SK-MEL-5 (cell line): Measurements from ENCODE around the gene SHC4. TPM values are rescaled to one million over a fixed set of nuclear protein-coding genes. Genes with fewer than 3 reads are reported as not detected.

Source experiments
- DNase-seq: peaks from one replicate; pipeline ENCODE4 v3.0.0-alpha.2; 2016; ENCODE audit warnings: low read depth, low spot score
- in situ Hi-C: cut with HindIII; loops from 2 replicates; pipeline ENCODE4 v1.10.0; 2016; ENCODE audit warnings: low sequenced_read_pairs, high pct_unique_total_duplicates, low pct_unique_long_range_greater_than_20kb
- polyA plus RNA-seq, 2 experiments: library from polyadenylated mRNA; depleted of rRNA; stranded (reverse); fragments of >200 nt; gene quantifications; 2 replicates each; pipeline ENCODE4 v1.2.3, GENCODE V29; 2015
- total RNA-seq: library from RNA; depleted of rRNA; stranded (reverse); fragments of >200 nt; shearing (Covaris generic); gene quantifications from 2 replicates; pipeline ENCODE4 v1.2.3, GENCODE V29; 2014; rRNA removed

SHC4 gene, protein sequence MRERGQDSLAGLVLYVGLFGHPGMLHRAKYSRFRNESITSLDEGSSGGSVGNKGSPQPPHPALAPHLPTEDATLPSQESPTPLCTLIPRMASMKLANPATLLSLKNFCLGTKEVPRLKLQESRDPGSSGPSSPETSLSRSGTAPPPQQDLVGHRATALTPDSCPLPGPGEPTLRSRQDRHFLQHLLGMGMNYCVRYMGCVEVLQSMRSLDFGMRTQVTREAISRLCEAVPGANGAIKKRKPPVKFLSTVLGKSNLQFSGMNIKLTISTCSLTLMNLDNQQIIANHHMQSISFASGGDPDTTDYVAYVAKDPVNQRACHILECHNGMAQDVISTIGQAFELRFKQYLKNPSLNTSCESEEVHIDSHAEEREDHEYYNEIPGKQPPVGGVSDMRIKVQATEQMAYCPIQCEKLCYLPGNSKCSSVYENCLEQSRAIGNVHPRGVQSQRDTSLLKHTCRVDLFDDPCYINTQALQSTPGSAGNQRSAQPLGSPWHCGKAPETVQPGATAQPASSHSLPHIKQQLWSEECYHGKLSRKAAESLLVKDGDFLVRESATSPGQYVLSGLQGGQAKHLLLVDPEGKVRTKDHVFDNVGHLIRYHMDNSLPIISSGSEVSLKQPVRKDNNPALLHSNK
- 20.9 and 21.3 TPM in 2 replicates for total RNA-seq
- polyA plus RNA-seq (2015; cell fraction: cytosol; rRNA removed): 13.8 and 19.4 TPM in 2 replicates
- 15.4 and 22.4 TPM in 2 replicates for polyA plus RNA-seq (2015; cell fraction: nucleus; rRNA removed)

DNA sequence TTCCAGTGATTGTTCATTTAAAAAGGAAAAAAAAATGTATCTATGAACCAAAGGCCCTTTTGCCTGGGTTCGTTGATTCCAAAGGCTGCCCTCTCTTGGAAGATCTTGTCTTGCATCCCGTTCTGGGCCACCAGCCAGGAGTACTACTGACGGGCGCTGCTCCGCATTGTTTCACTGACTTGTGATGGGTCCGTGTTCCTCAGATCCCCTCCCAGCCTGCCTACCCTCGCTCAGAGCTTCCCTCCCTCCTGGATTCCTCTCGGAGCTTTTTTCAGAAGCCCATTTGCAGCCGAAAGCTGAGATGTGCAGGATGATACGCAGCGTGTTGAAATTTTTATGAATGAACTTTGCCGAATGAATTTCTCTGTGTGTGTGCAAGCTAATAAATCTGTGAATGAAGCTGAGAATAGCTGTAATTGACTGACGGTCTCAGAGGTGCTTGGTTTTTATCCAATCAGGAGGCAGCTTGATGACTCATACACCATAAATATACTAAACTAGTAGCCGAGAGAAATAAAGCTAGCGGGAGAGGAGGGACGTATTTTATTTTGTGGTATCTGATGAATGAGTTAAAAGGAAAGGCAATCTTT, at the start of gene SHC4:
TSS of gene SHC4 (minus strand) at position 396 of the 590 bp plus-strand sequence. CDS start 904 bp downstream, outside the sequence.
- DNase-seq: peak; percentile 83
- in situ Hi-C loops: no loop called here

DNA sequence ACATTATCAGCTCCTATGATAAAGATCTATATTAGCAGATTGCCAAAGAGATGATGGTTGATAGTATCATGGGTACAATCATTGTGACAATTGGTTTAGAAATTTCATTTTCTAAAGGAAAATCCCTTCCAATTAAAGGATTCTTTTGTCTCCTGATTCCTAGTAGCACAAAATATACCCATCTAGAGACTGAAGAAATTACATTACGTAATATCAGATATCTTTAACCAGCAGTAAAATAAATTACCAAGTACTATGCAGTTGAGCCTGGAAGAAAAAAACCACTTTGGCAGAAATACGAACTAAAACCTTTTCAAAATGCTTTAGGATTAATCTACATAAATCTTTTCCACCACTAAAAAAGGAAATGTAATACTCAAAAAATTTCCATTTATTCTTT, 35.6 kb upstream of the SHC4 start:
- in situ Hi-C loops: no loop called here
- no peak for DNase-seq

DNA sequence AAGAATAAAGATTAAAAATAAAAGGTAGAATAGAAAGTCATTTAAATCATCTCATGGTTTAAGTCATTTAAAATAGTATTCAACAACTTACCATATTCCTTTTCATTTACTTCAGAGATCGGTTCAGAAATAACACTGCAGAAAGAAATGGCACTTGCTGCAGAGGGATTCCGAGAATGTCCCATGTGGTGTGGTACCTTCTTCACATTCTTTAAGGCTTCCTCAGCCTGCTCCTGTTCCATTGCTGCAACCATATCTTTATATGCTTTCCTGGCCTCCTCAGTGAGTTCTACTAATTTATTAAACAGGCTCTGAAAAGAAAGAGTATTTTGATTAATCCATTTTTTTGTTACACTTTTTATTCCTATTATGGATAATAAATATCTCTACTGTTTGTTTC, 32.6 kb upstream of the SHC4 start:
- in situ Hi-C loops: no loop called here
- no peak for DNase-seq

DNA sequence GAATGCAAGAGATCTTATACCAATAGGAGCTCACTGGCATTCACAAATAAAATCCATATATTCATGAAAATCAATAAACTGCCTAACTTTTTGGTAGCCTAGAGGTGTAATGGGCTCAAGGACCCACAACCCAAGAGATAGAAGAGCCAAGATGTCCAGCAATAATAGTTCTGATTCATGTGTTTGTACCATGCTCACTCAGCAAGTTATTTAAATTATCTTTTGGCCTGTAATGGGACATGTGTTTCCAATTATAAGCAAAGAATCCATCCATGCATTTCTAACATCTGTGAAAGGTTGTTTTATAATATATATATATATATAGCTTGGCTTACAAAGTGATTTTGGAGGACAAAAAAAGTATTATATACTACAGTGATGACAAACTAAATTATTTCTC, 29.7 kb upstream of the SHC4 start:
- in situ Hi-C loops: no loop called here
- DNase-seq: no peak

DNA sequence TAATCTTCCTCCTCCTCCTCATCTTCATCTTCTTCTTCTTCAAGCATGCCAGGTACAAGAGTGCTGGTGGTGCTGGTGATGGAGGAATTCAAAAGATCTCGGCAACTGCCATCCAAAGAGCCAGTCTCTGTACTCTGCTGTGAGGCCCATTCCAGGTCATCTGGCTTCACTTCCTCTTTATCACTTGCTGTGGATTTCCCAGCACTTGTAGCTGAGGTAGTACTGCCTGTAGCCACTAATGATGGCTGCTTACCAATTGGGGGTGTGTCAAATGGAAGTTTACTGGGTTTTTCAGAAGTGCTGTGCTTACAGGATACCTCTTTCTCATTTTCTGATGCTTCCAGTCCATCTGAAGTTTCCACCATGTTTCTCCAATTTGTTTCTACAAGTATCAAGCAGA, 28.8 kb upstream of the SHC4 start:
- in situ Hi-C loops: no loop called here
- no peak for DNase-seq

DNA sequence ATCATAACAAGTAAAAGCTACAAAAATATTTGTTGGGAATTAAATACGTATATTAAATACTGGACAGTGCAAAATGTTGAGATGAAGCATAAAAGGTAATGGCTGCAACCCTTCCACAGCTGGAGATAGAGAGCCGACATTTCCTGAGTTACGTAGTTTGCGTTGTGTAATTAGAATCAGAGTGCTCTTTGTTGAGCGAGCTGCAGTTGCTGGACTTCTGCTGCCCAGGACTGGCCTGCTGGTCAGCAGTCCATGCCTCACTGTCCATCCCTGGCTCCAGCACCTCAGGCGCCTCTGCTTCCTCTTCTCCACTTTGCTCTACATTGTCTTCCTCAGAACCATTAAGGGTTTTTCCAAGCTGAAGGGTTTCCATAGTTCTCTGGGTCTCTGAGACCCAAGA, 28.4 kb upstream of the SHC4 start:
- no peak for DNase-seq
- in situ Hi-C loops: no loop called here

DNA sequence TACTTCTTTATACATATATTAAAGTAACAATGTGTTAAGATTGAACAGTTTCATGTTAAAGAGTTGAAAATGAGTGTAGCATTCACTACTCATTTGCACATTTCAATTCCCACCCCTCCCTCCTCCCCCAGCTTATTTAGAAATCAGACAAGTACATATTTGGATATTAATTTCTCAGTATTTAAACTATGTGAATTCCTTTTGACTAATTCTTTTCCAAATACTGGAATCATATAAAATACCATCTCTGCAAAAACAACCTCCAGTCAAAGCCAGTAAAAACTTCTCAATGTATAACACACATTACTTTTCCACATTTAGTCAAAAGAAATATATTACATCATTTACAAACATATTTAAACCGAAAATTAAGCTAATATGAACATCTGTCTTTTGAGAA, 25.5 kb upstream of the SHC4 start:
- in situ Hi-C loops: no loop called here
- DNase-seq: no peak

DNA sequence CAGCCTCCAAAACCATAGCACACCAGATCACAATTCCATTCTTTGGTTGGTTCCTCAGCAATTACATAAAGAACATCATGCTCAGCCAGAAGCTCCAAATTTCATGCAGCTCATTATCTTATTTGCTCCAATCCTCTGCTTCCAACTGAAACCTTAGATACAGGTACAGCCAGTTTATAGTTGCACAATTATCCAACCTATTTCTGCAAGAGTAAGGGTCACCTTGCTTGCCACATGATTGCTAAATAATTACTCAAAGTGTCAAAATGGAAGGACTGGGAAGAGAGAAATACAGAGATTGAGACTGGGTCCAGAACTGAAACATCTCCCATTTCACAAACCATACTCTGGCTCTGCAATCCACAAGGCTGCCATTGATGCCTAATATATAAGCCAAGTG, 23.4 kb upstream of the SHC4 start:
- DNase-seq: no peak

DNA sequence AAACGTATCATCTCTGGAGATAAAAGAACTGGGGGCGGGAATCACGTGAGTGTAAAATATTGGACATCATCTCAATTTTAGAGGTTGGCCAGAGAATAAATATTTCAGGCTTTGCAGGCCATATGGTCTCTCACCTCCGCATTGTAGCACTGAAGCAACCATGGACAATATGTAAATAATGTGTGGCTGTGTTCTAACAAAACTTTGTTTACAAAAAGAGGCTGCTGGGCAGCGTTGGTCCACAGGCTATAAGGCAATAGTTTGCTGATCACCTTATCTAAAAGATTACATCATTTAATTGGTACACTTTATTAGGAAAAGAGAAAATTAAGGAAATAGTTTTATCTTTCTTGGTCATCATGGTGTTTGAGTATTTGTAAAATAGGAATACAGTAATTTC, 22.5 kb upstream of the SHC4 start:
- no peak for DNase-seq
- in situ Hi-C loops: no loop called here

More for the DNA sequence above, 23.4 kb upstream of the SHC4 start:
- in situ Hi-C loops: no loop called here

DNA sequence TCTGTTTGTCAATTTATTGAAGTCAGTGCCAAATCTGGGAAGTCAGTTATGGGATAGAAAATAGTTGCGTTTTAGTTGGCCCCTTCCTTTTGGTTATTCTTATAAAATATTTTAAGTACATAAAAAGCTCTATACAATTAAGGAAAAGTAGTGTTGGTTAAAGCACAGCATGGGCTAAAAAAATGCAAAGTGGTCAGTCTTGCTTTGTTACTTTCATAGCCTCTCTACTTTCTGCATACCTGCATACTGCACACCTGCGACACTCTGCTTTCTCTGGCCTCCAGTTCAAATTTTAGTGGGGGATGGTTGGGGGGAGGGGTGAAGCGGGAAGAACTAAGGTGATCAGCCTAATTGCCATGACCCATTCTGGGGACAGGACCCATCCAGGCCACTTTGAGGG, 21.8 kb upstream of the SHC4 start:
- no peak for DNase-seq
- in situ Hi-C loops: no loop called here

DNA sequence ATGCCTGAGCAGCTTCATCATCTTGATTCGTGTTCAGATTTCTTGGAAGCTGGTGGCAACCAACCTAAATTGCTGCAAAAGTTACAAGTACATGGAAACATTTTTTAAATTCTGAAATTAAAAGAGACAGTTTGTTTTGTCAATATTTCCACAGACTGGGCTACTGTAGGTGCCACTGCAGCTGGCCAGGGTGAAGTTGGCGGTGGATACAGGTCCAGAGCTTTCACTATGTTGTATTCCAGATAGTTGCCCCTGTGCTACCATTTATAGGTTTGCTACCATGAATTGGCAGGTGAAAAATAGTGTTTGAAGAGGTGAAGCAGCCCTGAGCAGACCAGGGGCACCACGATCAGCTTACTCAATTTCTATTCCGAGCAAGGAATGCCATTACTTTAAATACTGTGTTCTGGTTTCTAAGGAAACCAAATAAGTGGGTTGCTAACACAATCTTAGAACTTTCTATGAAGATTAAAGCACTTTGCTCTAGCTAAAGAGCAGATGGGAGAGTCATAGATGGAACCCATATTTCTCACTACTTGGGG, 21.2 kb upstream of the SHC4 start:
- no peak for DNase-seq
- in situ Hi-C loops: no loop called here

DNA sequence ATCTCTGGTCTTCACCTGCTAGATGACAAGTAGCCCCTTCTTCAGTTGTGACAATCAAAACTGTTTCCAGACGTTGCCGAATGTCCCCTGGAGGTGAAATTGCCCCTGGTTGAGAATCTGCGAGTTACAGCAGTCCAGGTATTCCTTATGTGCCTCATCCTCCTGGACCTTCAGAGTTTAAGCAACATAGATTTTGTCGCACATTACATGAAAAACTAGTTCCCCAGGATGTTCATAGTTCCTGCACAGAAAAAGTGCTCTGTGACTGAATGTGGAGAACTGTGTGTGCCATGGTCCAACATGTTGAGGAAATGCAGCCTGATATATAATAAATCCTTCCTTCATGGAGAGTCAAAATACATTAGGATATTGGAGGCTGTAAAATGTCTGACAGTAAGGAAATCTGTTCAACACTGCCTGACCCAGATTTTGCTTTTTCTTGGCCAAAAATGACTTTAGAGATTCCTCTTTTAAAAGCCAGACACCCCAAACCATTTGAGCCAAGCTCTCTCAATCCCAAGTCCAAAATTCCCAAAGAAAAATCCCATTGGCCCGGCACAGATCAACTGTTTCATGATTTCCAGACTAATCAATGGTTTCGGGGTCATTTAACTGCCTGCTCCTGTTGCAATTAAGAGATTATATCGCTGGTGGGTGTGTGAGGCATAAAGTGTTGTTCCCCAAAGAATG, 20.4 kb upstream of the SHC4 start:
- no peak for DNase-seq
- in situ Hi-C loops: no loop called here

DNA sequence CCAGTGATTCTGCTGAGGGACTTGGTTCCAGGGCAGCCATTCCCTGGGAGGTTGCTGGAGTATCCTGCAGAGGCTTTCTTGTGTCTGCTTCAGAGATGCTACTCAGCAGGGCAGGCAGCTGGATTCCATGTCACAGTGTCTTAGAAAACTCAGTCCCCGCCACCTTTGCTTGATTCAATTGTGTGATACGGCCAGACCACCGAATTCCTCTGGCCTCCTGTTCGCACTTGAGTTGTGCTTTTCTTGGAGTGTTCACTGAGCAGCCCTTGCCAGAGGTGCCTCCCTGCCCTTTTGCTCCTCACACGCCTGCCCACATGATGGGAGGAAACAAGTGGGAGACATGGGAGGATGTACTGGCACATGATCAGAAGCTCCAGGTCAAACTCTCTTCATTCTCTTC, 19.6 kb upstream of the SHC4 start:
- in situ Hi-C loops: no loop called here
- DNase-seq: peak; percentile 43

DNA sequence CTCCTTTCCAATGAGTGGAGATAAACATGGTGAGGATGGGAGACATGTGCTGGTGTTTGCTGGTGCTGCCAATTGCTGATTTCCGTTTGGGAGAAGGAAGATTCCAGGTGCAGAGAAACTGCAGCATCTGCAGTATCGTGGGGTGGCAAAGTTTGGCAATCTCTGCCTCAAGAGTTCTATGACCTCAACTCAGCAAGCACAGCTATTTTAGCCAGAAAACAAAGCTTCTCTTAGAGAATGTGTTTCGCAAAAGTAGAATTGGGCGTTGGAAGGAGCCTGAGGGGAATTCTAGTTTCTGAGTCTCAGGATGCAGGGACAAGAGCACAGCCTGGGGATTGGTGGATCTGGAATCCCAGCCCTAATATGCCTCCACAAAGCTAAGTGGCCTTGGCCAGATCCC, 18.2 kb upstream of the SHC4 start:
- in situ Hi-C loops: no loop called here
- DNase-seq: peak; percentile 89

DNA sequence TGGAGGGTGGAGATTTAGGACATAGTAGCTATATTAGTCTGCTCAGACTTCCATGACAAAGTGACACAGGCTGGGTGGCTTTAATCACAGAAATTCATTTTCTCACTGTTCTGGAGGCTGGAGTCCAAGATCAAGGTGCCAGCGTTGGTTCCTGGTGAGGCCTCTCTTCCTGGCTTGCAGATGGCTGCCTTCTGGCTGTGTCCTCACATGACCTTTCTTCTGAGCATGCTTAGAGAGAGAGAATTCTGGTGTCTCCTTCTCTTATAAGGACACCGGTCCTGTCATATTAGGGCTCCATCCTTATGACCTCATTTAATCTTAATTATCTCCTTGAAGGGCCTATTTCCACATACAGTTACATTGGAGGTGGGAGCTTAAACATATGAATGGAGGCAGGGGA, 14.9 kb upstream of the SHC4 start:
- in situ Hi-C loops: no loop called here
- DNase-seq: no peak

DNA sequence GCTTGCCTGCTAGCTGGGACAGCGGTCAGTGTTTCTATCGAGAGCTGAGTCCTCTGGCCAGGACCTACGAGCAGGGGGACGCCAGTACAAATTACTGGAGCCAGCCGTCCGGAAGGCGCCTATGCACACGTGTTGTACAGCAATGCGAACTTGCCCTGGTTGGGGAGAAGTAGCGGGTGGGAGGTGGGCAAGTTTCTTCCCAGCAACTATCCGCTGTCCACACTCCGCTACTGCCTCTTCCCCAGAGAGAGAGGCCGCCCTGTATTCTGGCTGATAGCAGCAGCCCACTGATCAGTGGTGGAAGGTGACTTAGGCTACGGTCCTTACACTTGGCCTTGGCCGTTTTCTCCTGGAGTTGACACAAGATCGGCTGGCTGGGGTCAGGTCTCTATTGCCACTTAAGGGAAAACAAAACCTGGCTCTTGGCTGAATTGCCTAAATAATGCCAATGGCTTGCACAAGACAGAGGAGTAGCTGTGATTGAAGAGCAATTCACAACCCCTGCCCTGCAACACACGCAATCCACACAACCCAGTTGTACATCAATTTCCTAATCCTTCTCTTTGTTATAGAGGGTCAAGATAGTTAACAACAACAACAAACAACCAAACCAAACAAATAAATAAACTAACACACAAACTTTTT, 12.8 kb upstream of the SHC4 start:
- in situ Hi-C loops: no loop called here
- peak; percentile 72 for DNase-seq
